22Rv1 (cell line): ENCODE measurements around the gene ZC3H10.

Experiments used
- ZFX ChIP-seq: fragments of 450-650 bp; IDR thresholded peaks from 2 replicates; pipeline ENCODE4 v1.6.1; 2017; ENCODE audit warnings: antibody characterized with exemption, borderline replicate concordance
- TF ChIP-seq, protein P1 (sequence below): fragments of 450-650 bp; IDR thresholded peaks from 2 replicates; pipeline ENCODE4 v1.5.1; 2017; ENCODE audit warnings: mild to moderate bottlenecking

DNA sequence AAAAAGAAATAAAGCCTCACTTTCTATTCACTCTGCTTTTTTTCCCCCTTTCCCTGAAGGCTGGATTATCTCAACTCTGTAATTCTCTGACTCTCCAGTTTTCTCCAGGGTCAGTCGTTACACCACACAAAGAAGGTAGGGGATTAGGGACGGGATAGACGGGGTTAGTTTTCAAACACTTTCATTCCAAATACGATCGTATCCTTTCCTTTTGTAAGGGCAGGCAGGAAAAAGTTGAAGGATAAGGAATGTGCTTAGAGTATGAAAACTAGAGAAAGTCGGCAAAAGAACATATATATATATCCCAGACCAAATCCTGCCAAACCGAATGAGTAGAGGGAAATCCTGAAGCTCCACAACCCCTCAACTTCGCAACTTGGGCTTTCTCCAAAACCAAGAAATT lies 9.4 kb downstream of the ZC3H10 start:
- TF ChIP-seq, protein P1, sequence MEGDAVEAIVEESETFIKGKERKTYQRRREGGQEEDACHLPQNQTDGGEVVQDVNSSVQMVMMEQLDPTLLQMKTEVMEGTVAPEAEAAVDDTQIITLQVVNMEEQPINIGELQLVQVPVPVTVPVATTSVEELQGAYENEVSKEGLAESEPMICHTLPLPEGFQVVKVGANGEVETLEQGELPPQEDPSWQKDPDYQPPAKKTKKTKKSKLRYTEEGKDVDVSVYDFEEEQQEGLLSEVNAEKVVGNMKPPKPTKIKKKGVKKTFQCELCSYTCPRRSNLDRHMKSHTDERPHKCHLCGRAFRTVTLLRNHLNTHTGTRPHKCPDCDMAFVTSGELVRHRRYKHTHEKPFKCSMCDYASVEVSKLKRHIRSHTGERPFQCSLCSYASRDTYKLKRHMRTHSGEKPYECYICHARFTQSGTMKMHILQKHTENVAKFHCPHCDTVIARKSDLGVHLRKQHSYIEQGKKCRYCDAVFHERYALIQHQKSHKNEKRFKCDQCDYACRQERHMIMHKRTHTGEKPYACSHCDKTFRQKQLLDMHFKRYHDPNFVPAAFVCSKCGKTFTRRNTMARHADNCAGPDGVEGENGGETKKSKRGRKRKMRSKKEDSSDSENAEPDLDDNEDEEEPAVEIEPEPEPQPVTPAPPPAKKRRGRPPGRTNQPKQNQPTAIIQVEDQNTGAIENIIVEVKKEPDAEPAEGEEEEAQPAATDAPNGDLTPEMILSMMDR, result no peak
- TF ChIP-seq ZFX, result no peak
